HepG2 (cell line): ENCODE data around the gene MAMDC2. TPM values are rescaled to one million over a fixed set of nuclear protein-coding genes. Genes with fewer than 3 reads are reported as not detected.

Experiments used
- AHDC1 ChIP-seq: sonication (generic); formaldehyde crosslinking; IDR thresholded peaks from 2 replicates; pipeline ENCODE4 v1.5.1; 2020; ENCODE audit warnings: mild to moderate bottlenecking, missing genetic modification reagents, borderline replicate concordance
- SMARCC2 ChIP-seq: fragments of 450-650 bp; IDR thresholded peaks from 2 replicates; pipeline ENCODE4 v1.6.1; 2017; ENCODE audit warnings: antibody characterized with exemption, mild to moderate bottlenecking
- ZBTB4 ChIP-seq: sonication (generic); formaldehyde crosslinking; IDR thresholded peaks from 2 replicates; pipeline ENCODE4 v1.4.0; 2020; ENCODE audit warnings: missing genetic modification reagents, mild to moderate bottlenecking, borderline replicate concordance
- ZNF720 ChIP-seq: sonication (generic); formaldehyde crosslinking; IDR thresholded peaks from 2 replicates; pipeline ENCODE4 v1.4.0; 2020; ENCODE audit warnings: missing genetic modification reagents
- polyA plus RNA-seq, 8 experiments: library from polyadenylated mRNA; depleted of rRNA in 3 of 8; stranded (reverse) in 7 of 8; unstranded in 1 of 8; fragments of >200 nt; fragmentation: Illumina TruSeq in 4 of 8; extraction: Trizol in 4 of 8; gene quantifications; 2 replicates each; pipeline versions ENCODE4 v1.2.1 to v1.2.3, GENCODE V29; 2011 to 2016; ENCODE audit warnings: low read depth in 4 of 8, missing spikeins in 1 of 8, mixed read lengths in 1 of 8; ENCODE audit not compliant: insufficient read depth in 1 of 8
- total RNA-seq, 5 experiments: library from RNA; depleted of rRNA; stranded (reverse); fragments of >200 nt; fragmentation: Illumina TruSeq; extraction: Trizol; gene quantifications; 2 replicates each; pipeline ENCODE4 v1.2.3, GENCODE V29; 2016; ENCODE audit warnings: low read depth in 1 of 5

MAMDC2 gene
- total and polyA plus RNA-seq, 2 of the 13 experiments (the other 11 are each of a cell fraction or from before 2014, with no cell fraction given) = not detected

GRCh38 chr9:70127036-70127435 lies 83.4 kb downstream of the MAMDC2 start (continued):
- no peak for TF ChIP-seq ZBTB4
- TF ChIP-seq AHDC1 = no peak
- no peak for TF ChIP-seq ZNF720 (CRISPR knock-in tag)
- no peak for TF ChIP-seq SMARCC2
